H1 (cell line): ENCODE measurements around the gene AOPEP. TPM values are rescaled to one million over a fixed set of nuclear protein-coding genes. Genes with fewer than 3 reads are reported as not detected.

Source experiments
- CTCF ChIA-PET: fragments of 300-600 bp; sonication (Branson Sonifier 250); formaldehyde crosslinking; loops from one replicate; lab custom pipeline; 2021; ENCODE audit not compliant: partially characterized antibody; lab: Charles Lee
- POLR2A ChIA-PET: fragments of 300-600 bp; sonication (Branson Sonifier 250); formaldehyde crosslinking; loops from one replicate; lab custom pipeline; 2021; ENCODE audit warnings: inconsistent platforms; ENCODE audit not compliant: partially characterized antibody; lab: Charles Lee
- DNase-seq, 2 experiments: peaks; one replicate each; pipeline versions ENCODE4 v3.0.0 to v3.0.0-alpha.2; 2010 to 2022; ENCODE audit warnings: low spot score in 2 of 2, low read depth in 1 of 2, mixed read lengths in 1 of 2
- FAIRE-seq: peaks from 2 replicates; lab custom pipeline; 2011; peaks lifted over from hg19 to GRCh38; lab: Jason Lieb, UNC
- H2AFZ ChIP-seq: 2 replicates; pipeline ENCODE4 v1.8.1; 2012; ENCODE audit warnings: low read length, inconsistent platforms
- H2AK5ac ChIP-seq: 2 replicates; pipeline ENCODE4 v1.6.1; 2013; ENCODE audit warnings: low read depth, low read length
- H2BK120ac ChIP-seq: replicated peaks from 2 replicates; pipeline ENCODE3; 2013; ENCODE audit warnings: low read depth, low read length, inconsistent platforms
- H2BK12ac ChIP-seq: 2 replicates; pipeline ENCODE4 v1.6.1; 2013; ENCODE audit warnings: low read depth, low read length
- H2BK15ac ChIP-seq: 2 replicates; pipeline ENCODE4 v1.6.1; 2013; ENCODE audit warnings: low read length
- H2BK20ac ChIP-seq: 2 replicates; pipeline ENCODE4 v1.6.1; 2013; ENCODE audit warnings: low read length
- H2BK5ac ChIP-seq: 2 replicates; pipeline ENCODE4 v1.6.1; 2013; ENCODE audit warnings: low read depth, low read length
- H3K14ac ChIP-seq: 2 replicates; pipeline ENCODE4 v1.6.1; 2013; ENCODE audit warnings: inconsistent platforms; ENCODE audit not compliant: insufficient read length
- H3K18ac ChIP-seq: 2 replicates; pipeline ENCODE4 v1.6.1; 2013; ENCODE audit warnings: low read length; ENCODE audit errors: extremely low read depth
- H3K23ac ChIP-seq: 2 replicates; pipeline ENCODE4 v1.6.1; 2013; ENCODE audit warnings: inconsistent platforms; ENCODE audit not compliant: insufficient read length
- H3K23me2 ChIP-seq: 2 replicates; pipeline ENCODE4 v1.6.1; 2013; ENCODE audit warnings: low read depth, low read length
- H3K27ac ChIP-seq: 2 replicates; pipeline ENCODE4 v1.6.1; 2011; ENCODE audit warnings: low read depth, low read length, inconsistent platforms
- H3K27me3 ChIP-seq, 4 experiments: replicated peaks in 1 of 4; 1 replicate in 1 of 4; 2 replicates in 3 of 4; pipeline versions ENCODE4 v1.6.1 to v1.8.1; 2011 to 2013; ENCODE audit warnings: low read length in 3 of 4, mild to moderate bottlenecking in 3 of 4, inconsistent platforms in 2 of 4, mixed read lengths in 2 of 4, moderate library complexity in 1 of 4; ENCODE audit not compliant: control insufficient read depth in 3 of 4, insufficient read depth in 3 of 4; ENCODE audit errors: extremely low read depth in 1 of 4
- H3K36me3 ChIP-seq, 4 experiments: 2 replicates each; pipeline versions ENCODE4 v1.6.1 to v1.8.1; 2011 to 2013; ENCODE audit warnings: mild to moderate bottlenecking in 4 of 4, low read length in 3 of 4, moderate library complexity in 2 of 4, control low read depth in 1 of 4, inconsistent platforms in 1 of 4; ENCODE audit not compliant: insufficient read depth in 4 of 4, control insufficient read depth in 2 of 4
- H3K4ac ChIP-seq: replicated peaks from 2 replicates; pipeline ENCODE3; 2013; ENCODE audit warnings: low read length, low read depth, mixed read lengths, inconsistent platforms; ENCODE audit not compliant: insufficient read length
- H3K4me1 ChIP-seq, 4 experiments: replicated peaks in 1 of 4; 1 replicate in 1 of 4; 2 replicates in 3 of 4; pipeline versions ENCODE4 v1.6.1 to v1.8.1; 2011 to 2013; ENCODE audit warnings: low read length in 3 of 4, inconsistent platforms in 2 of 4, mixed read lengths in 1 of 4; ENCODE audit not compliant: insufficient read depth in 4 of 4, control insufficient read depth in 3 of 4
- H3K4me2 ChIP-seq, 2 experiments: 2 replicates each; pipeline versions ENCODE4 v1.6.1 to v1.8.1; 2011 to 2013; ENCODE audit warnings: low read depth in 2 of 2, low read length in 2 of 2, control low read depth in 1 of 2, inconsistent platforms in 1 of 2, mild to moderate bottlenecking in 1 of 2; ENCODE audit not compliant: insufficient read depth in 1 of 2
- H3K4me3 ChIP-seq, 4 experiments: fragments of 200-600, 300-600 bp in 1 of 4; sonication (generic), shearing (Covaris generic), sonication (Bioruptor Twin) in 1 of 4; 2 replicates each; pipeline versions ENCODE4 v1.5.1 to v1.8.1; 2011 to 2016; ENCODE audit warnings: low read length in 4 of 4, low read depth in 3 of 4, control low read depth in 2 of 4, inconsistent platforms in 2 of 4, mild to moderate bottlenecking in 2 of 4, mixed read lengths in 1 of 4, moderate library complexity in 1 of 4; ENCODE audit not compliant: insufficient read depth in 2 of 4; ENCODE audit errors: extremely low read depth in 1 of 4
- H3K56ac ChIP-seq: replicated peaks from 2 replicates; pipeline ENCODE3; 2013; ENCODE audit warnings: low read depth, mild to moderate bottlenecking, mixed read lengths, low read length, inconsistent platforms; ENCODE audit not compliant: insufficient read length
- H3K79me1 ChIP-seq: 2 replicates; pipeline ENCODE4 v1.6.1; 2013; ENCODE audit warnings: low read depth, low read length, control low read depth
- H3K79me2 ChIP-seq, 2 experiments: 2 replicates each; pipeline versions ENCODE4 v1.6.1 to v1.8.1; 2012 to 2013; ENCODE audit warnings: low read length in 2 of 2, mild to moderate bottlenecking in 2 of 2, inconsistent platforms in 1 of 2; ENCODE audit not compliant: insufficient read depth in 2 of 2, control insufficient read depth in 1 of 2
- H3K9ac ChIP-seq, 4 experiments: replicated peaks in 1 of 4; 1 replicate in 1 of 4; 2 replicates in 3 of 4; pipeline versions ENCODE4 v1.6.1 to v1.8.1; 2011 to 2013; ENCODE audit warnings: low read depth in 3 of 4, low read length in 3 of 4, control low read depth in 2 of 4, mild to moderate bottlenecking in 2 of 4, moderate library complexity in 2 of 4, inconsistent platforms in 1 of 4; ENCODE audit errors: extremely low read depth in 1 of 4
- H3K9me3 ChIP-seq, 2 experiments: 2 replicates each; pipeline versions ENCODE4 v1.6.1 to v1.8.1; 2012 to 2013; ENCODE audit warnings: mild to moderate bottlenecking in 2 of 2, moderate library complexity in 2 of 2, control low read depth in 1 of 2, inconsistent platforms in 1 of 2, low read depth in 1 of 2, low read length in 1 of 2, mixed read lengths in 1 of 2; ENCODE audit not compliant: insufficient read depth in 2 of 2
- H4K20me1 ChIP-seq, 2 experiments: replicated peaks in 1 of 2; 2 replicates each; pipeline versions ENCODE3 to v1.8.1; 2011 to 2013; ENCODE audit warnings: inconsistent platforms in 2 of 2, low read length in 2 of 2, mild to moderate bottlenecking in 1 of 2; ENCODE audit not compliant: insufficient read depth in 2 of 2, control insufficient read depth in 1 of 2
- H4K5ac ChIP-seq: 2 replicates; pipeline ENCODE4 v1.6.1; 2013; ENCODE audit warnings: low read length, low read depth, mixed read lengths, inconsistent platforms; ENCODE audit not compliant: insufficient read length
- H4K8ac ChIP-seq: 2 replicates; pipeline ENCODE4 v1.8.0; 2013; ENCODE audit warnings: mild to moderate bottlenecking, moderate library complexity, low read length, inconsistent platforms; ENCODE audit not compliant: insufficient read depth; ENCODE audit errors: extremely low read depth
- H4K91ac ChIP-seq: replicated peaks from 2 replicates; pipeline ENCODE3; 2013; ENCODE audit warnings: low read length, mixed read lengths, inconsistent platforms; ENCODE audit not compliant: insufficient read length
- E2F6 ChIP-seq: IDR thresholded peaks from 2 replicates; pipeline ENCODE4 v1.6.1; 2012; ENCODE audit warnings: inconsistent platforms
- EP300 ChIP-seq, 2 experiments: IDR thresholded peaks; 1 replicate in 1 of 2; 2 replicates in 1 of 2; pipeline ENCODE4 v1.6.1; 2011 to 2012; ENCODE audit warnings: low read depth in 2 of 2, low read length in 2 of 2, mild to moderate bottlenecking in 2 of 2, borderline replicate concordance in 1 of 2, inconsistent platforms in 1 of 2, moderate library complexity in 1 of 2
- GABPA ChIP-seq: IDR thresholded peaks from 2 replicates; pipeline ENCODE4 v1.6.1; 2011; ENCODE audit warnings: mild to moderate bottlenecking, low read length, moderate library complexity, borderline replicate concordance; ENCODE audit not compliant: insufficient read depth
- HDAC2 ChIP-seq, 2 experiments: fragments of 300-600 bp in 1 of 2; sonication (generic) in 1 of 2; IDR thresholded peaks; 2 replicates each; pipeline ENCODE4 v1.6.1; 2011 to 2012; ENCODE audit warnings: low read depth in 2 of 2, low read length in 2 of 2, mild to moderate bottlenecking in 2 of 2, moderate library complexity in 2 of 2, borderline replicate concordance in 1 of 2, inconsistent platforms in 1 of 2
- MAFK ChIP-seq: IDR thresholded peaks from 2 replicates; pipeline ENCODE4 v1.6.1; 2012; ENCODE audit warnings: low read depth, mild to moderate bottlenecking, improper control_type of control experiment, low read length
- POU5F1 ChIP-seq: IDR thresholded peaks from 2 replicates; pipeline ENCODE4 v1.6.1; 2011; ENCODE audit warnings: low read depth, mild to moderate bottlenecking, low read length, moderate library complexity
- RAD21 ChIP-seq, 2 experiments: IDR thresholded peaks in 1 of 2; conservative IDR thresholded peaks in 1 of 2; 2 replicates each; pipeline ENCODE4 v1.6.1; 2011; ENCODE audit warnings: low read depth in 2 of 2, low read length in 2 of 2, improper control_type of control experiment in 1 of 2, inconsistent platforms in 1 of 2, mild to moderate bottlenecking in 1 of 2, moderate library complexity in 1 of 2
- RNF2 ChIP-seq: fragments of 200-900, 300-1000 bp; sonication (generic); IDR thresholded peaks from 2 replicates; pipeline ENCODE4 v1.7.1; 2016; ENCODE audit warnings: borderline replicate concordance, low read depth, mild to moderate bottlenecking, antibody characterized with exemption, low read length; ENCODE audit not compliant: poor library complexity, severe bottlenecking; ENCODE audit errors: missing control alignments
- SP4 ChIP-seq: IDR thresholded peaks from 2 replicates; pipeline ENCODE4 v1.6.1; 2012; ENCODE audit warnings: low read length, inconsistent platforms
- TAF7 ChIP-seq: optimal IDR thresholded peaks from 2 replicates; pipeline ENCODE3; 2011; ENCODE audit warnings: low read depth, mild to moderate bottlenecking, inconsistent platforms, low read length, moderate library complexity, borderline replicate concordance
- WGBS, 2 experiments: shearing (Covaris generic) in 1 of 2; methylation state at CpG; one replicate each; pipeline versions ENCODE4 v1.1.6 to v1.1.7; 2013 to 2015; ENCODE audit warnings: low lambda C conversion rate in 2 of 2, mixed read lengths in 2 of 2, inconsistent platforms in 1 of 2, low coverage in 1 of 2, missing lambda C conversion rate in 1 of 2; ENCODE audit not compliant: insufficient replicate concordance in 2 of 2, insufficient coverage in 1 of 2, insufficient read length in 1 of 2; ENCODE audit errors: extremely low coverage in 1 of 2, missing lambda C conversion rate in 1 of 2; 5-methylcytosine and 5-hydroxymethylcytosine counted together
- polyA plus RNA-seq, 7 experiments: library from polyadenylated mRNA; depleted of rRNA in 3 of 7; stranded (reverse) in 5 of 7; unstranded in 2 of 7; fragments of >200 nt in 5 of 7; fragments of 200-250 nt in 2 of 7; gene quantifications; 1 replicate in 5 of 7; 2 replicates in 1 of 7; 4 replicates in 1 of 7; pipeline versions ENCODE4 v1.2.1 to v1.2.3, GENCODE V29; 2011 to 2013; ENCODE audit warnings: missing spikeins in 2 of 7, mixed read lengths in 2 of 7
- total RNA-seq: library from RNA; stranded (reverse); fragmentation: NEBNext Ultra II Directional; extraction: Animal tissue kit (Norgen Biotek cat#: 25700); gene quantifications from 2 replicates; pipeline ENCODE4 v1.2.1, GENCODE V29; 2021

Gene AOPEP
- total and polyA plus RNA-seq, 2 of the 8 experiments (the other 6 are each of a cell fraction or from before 2014, with no cell fraction given), result 6.1 to 14.3 TPM

- no peak overlapping the region for H3K4me2 ChIP-seq
- FAIRE-seq, result no peak
- CTCF ChIA-PET, result interaction anchor here (1.2 kb wide), 1 partner anchor 17 kb away, joined by 3 read pairs; no protein-coding TSS in a partner anchor
Measured at GRCh38 chr9:94745806-94746540, 19.5 kb downstream of the AOPEP start.

More at GRCh38 chr9:94745806-94746540, 19.5 kb downstream of the AOPEP start:
- TF ChIP-seq RNF2 (no peak), TAF7 (no peak), POU5F1 (no peak), MAFK (no peak), GABPA (no peak), SP4 (no peak), HDAC2 (IDR thresholded peaks at IDR 0.05; ENCODE audit: borderline replicate concordance in 1 of 2, low read depth in 2 of 2, low read length in 2 of 2) (no peak), E2F6 (no peak), RAD21 (IDR thresholded peaks at IDR 0.05 in 1 of 2, conservative IDR thresholded peaks at IDR 0.05 in 1 of 2; ENCODE audit: low read depth in 2 of 2, low read length in 2 of 2) (no peak), EP300 (IDR thresholded peaks at IDR 0.05; ENCODE audit: borderline replicate concordance in 1 of 2, low read depth in 2 of 2, low read length in 2 of 2) (no peak)
- TF ChIP-seq, all 59 proteins: peak for 0
- Histone ChIP-seq H4K8ac (no peak overlapping the region), H3K23ac (no peak overlapping the region), H3K27ac (no peak overlapping the region), H2BK5ac (no peak overlapping the region), H2BK12ac (no peak overlapping the region), H4K91ac (no peak overlapping the region), H2AK5ac (no peak overlapping the region), H3K23me2 (no peaks in the 10 kb centered on the region), H3K4me1 (no peaks in the 10 kb centered on the region), H3K9me3 (peaks cover 2 to 5% of the 10 kb centered on the region in 2 experiments; a peak in 2 of 4 replicates), H4K5ac (no peak overlapping the region), H3K79me2 (0 out of 4 replicates have a peak, but pooled peaks cover 0 to 2% of the 10 kb centered on the region in 2 experiments), H2BK15ac (no peak overlapping the region), H3K27me3 (no peaks in the 10 kb centered on the region), H3K4me3 (no peak overlapping the region), H4K20me1 (peaks cover 0 to 3% of the 10 kb centered on the region in 2 experiments), H3K14ac (no peak overlapping the region), H3K56ac (no peak overlapping the region), H2BK120ac (no peak overlapping the region), H3K79me1 (no peaks in the 10 kb centered on the region; the same call in 1 of the 2 replicates), H3K9ac (no peak overlapping the region), H3K18ac (no peak overlapping the region), H2AFZ (no peak overlapping the region), H3K36me3 (peaks cover 0 to 3% (median 3%) of the 10 kb centered on the region in 4 experiments; a peak in 2 of 8 replicates), H3K4ac (no peak overlapping the region), H2BK20ac (no peak overlapping the region)
- DNase-seq, result no peak
- WGBS, 2 experiments, result 87% methylated on average over 8 of the region's 8 CpGs; no CpG with 5 or more reads in 1 of the 2 experiments
- POLR2A ChIA-PET, result no interaction called here
